Measurements from ENCODE around the gene MAP3K5.

DNA sequence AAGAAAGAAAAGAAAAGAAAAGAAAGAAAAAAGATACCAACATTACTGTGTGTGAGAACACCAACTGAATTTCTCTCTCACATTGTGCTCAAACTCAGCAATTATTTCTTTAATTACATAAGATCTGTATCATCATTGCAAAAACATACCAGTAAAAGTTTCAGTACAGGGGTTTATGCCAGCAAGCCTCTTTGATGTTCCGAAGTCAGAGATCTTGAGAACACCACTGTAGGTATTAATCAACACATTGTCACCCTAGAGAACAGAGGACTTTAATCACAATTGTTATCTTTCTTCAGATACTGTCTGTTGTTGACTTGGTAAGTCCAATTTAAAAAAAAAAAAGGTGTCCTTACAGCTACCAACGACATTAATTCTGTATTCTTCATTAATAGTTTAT, 181.1 kb downstream of the MAP3K5 start:
- TF ChIP-seq POLR2A (conservative IDR thresholded peaks at IDR 0.05) (no peak), CAMTA2 (CRISPR knock-in tag; conservative IDR thresholded peaks at IDR 0.05) (no peak), EZH2 (IDR thresholded peaks at IDR 0.05; ENCODE audit: borderline replicate concordance, low read depth, low read length) (no peak), ZNF274 (IDR thresholded peaks at IDR 0.05; ENCODE audit: borderline replicate concordance, low read depth, low read length) (no peak), RAD21 (CRISPR knock-in tag; conservative IDR thresholded peaks at IDR 0.05 in 1 of 2, IDR thresholded peaks at IDR 0.05 in 1 of 2) (no peak), HMG20B (CRISPR knock-in tag; IDR thresholded peaks at IDR 0.05) (no peak), ZFPM2 (CRISPR knock-in tag; IDR thresholded peaks at IDR 0.05) (no peak), MXI1 (IDR thresholded peaks at IDR 0.05; ENCODE audit: low read depth, low read length) (no peak), KLF1 (tag; IDR thresholded peaks at IDR 0.05) (no peak)
- TF ChIP-seq, protein P1, sequence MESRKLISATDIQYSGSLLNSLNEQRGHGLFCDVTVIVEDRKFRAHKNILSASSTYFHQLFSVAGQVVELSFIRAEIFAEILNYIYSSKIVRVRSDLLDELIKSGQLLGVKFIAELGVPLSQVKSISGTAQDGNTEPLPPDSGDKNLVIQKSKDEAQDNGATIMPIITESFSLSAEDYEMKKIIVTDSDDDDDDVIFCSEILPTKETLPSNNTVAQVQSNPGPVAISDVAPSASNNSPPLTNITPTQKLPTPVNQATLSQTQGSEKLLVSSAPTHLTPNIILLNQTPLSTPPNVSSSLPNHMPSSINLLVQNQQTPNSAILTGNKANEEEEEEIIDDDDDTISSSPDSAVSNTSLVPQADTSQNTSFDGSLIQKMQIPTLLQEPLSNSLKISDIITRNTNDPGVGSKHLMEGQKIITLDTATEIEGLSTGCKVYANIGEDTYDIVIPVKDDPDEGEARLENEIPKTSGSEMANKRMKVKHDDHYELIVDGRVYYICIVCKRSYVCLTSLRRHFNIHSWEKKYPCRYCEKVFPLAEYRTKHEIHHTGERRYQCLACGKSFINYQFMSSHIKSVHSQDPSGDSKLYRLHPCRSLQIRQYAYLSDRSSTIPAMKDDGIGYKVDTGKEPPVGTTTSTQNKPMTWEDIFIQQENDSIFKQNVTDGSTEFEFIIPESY (CRISPR knock-in tag; IDR thresholded peaks at IDR 0.05), result no peak
